NCI-H82 treated with DMSO at 0.1 percent for 48 hours (cell line): ENCODE data around the gene PRLR.
"Not testable (repeated sequence)": the region's sequence is repeated elsewhere in the genome, so short reads cannot be mapped to it uniquely, and the experiment has no call there.

Experiments used
- DNase-seq: peaks from one replicate; lab custom pipeline; 2025; ENCODE audit not compliant: unreplicated experiment; lab: John Stamatoyannopoulos, UW

The PRLR gene

DNA sequence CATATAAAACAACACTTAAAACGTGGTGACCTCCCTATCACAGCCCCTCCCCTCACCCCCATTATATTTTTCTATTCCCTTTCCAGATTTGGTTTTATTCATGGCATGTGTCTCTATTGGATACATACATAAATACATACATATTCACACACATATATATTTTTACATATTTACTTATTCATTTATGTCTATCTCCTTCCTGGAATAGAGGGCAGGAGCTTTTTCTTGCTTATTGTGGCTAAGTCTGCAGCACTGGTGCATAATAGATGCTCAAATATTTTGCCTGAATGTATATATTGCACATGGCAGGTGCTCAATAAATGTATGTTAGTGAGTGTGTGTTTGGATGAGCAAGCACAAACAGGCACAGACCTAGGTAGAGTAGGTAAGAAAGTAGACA, 185.0 kb downstream of the PRLR start:
- no peak for DNase-seq

DNA sequence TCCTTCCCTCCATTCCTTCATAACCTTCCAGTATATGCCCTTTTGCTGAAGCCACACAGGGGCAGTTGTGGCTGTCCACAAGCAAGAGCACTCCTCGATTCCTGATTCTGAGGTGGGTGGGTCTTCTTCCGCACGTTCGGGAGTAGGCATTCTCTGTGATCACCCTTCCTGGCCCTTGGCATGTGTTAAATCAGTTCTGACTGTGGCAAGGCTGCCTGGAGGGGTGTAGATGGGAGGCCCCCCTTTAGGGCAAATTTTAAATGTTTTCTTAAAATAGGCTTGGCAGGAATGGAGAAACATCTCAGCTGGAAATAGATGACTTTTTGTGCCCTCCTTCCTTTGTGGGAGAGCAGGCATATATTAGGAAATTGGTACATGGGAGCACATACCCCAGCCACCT, 185.6 kb downstream of the PRLR start:
- DNase-seq = no peak

DNA sequence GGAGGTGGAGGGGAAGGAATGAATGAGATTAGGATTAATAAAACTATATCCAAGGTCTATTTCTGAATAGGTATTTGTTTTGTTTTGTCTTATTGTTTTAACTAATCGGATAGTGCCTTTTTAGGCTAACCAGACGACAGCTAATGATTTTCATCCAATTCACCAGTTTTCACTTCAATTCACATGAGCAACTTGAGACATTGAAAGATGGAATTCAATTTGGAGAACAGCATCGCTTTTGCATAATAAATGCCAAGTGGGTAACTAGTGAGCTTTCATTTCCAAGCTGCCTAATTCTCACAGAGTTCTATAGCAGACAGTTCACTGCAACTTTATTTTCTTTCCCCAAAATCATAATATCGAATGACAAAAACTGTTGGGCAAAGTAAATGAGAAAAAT, 187.5 kb downstream of the PRLR start:
- no peak for DNase-seq

DNA sequence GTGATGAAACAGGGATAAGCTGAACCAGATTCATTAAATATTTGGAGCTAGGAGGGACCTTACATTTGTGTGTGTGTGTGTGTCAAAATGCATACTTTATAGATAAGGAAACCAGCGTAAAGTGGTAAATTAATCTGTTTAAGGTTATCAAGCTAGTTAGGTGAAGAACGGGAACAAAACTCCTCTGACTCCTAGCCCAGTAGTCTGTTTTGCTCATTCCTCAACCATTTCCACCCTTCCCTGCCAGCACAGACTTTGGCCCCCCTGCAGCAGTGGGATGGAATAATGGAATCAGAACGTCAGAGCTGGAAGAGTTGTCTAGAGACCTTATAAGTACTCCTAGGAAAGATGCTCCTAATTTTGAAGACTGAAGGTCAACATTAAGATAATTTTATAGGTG, 189.0 kb downstream of the PRLR start:
- DNase-seq = no peak

DNA sequence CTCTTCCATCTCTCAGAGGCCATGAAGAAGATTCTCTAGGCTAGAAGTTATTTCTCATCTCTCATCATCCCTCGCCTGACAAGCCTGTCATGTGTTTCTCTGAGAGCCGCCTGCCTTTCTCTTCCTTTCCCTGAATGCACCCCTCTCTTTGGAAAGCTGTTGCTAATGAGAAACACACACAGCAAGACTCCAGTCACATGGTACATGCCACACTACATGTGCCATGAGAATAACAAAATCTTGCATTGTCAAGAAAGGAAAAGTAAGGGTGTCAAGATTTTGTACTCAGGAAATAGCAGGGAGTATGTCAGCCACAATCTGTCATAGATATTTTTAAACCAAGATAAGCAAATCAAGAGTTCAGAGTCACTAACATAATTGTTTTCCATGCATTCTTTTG, 191.4 kb downstream of the PRLR start:
- no peak for DNase-seq

DNA sequence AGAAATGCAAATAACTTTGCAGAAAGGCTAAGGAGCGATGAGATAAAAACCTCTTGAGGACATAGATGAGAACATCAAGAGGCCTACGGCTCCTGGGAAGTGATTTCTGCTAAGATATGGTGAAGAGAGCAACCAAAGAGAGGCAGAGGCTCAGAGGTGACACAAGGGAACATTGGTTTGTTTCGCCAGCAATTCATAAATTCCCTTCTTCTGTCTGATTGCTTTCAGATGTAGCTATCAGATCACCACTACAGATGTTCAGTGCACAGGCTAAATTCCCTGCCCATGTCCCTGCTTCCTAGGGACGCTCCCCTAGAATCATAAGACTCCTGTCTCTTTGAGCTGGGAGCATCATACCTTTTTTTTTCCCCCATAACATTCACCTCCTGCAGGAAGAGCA, 193.8 kb downstream of the PRLR start:
- DNase-seq = no peak

DNA sequence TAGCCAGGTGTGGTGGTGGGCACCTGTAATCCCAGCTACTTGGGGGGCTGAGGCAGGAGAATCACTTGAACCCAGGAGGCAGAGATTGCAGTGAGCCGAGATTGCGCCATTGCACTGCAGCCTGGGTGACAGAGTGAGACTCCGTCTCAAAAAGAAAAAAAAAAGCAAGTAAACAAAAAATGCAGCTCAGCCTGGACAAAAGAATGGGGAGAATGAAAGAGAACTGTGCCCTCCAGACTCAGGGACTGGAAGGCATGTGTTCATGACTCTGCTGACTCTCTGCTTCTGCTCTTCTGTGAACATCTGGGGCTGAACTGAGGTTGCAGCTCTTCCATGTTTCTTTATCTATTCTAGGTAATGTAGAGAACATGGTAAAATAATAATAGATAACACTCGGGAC, 194.4 kb downstream of the PRLR start:
- DNase-seq = not testable (repeated sequence)

DNA sequence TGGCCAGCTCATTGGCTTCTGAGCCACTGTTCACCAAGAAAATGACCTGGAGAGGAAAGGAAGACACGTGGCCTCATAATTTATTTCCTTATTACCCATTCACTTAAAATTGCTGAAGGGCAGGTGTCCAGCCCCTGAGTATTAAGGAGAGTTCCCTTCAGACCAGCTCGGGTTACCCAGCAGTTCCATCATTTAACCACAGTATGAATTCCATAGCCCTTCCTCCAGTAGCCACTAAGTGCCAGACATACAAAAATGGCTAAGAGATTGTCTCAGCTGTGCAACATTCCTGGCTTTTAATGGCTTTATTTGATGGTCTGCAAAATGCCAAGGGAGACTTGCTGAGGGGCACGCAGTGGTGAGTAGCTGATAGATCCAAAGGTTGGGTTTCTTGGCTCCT, 195.0 kb downstream of the PRLR start:
- no peak for DNase-seq

DNA sequence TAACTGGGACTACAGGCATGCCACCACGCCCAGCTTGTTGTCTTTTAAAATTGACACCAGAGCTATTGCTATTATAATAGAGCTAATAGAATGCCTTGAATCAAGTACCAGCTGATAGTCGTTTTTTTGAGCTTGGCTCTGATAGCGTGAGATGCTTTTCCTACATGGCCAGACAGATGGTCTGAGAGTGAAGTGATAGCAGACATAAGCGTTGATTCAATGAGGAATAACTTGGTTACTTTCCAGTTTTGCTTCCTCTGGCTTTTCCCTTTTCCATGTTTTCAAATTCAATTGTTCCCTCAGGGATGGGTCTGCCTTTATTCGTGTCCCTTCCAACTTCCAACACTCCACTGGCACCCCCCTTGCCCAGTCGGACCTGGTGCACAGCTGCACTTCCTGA, 197.9 kb downstream of the PRLR start:
- no peak for DNase-seq

DNA sequence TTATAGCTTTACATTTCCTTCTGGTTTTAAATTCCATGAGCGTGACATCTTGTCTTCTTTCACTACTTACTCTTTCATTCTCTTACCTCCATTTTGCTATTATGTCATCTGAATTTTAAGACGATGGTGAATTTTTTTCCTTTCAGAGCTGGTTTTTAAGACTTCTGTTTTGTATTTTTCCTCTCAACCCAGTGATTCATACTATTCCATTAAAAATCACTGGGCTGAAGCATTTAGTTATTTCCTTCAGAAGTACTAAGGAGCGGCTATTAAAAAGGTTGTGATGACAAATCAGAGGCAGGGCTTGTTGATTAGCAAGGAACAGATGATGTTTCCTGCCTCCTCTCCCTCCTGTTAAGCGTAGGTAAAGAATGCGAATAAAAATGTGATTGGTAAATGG, 199.0 kb downstream of the PRLR start:
- no peak for DNase-seq

DNA sequence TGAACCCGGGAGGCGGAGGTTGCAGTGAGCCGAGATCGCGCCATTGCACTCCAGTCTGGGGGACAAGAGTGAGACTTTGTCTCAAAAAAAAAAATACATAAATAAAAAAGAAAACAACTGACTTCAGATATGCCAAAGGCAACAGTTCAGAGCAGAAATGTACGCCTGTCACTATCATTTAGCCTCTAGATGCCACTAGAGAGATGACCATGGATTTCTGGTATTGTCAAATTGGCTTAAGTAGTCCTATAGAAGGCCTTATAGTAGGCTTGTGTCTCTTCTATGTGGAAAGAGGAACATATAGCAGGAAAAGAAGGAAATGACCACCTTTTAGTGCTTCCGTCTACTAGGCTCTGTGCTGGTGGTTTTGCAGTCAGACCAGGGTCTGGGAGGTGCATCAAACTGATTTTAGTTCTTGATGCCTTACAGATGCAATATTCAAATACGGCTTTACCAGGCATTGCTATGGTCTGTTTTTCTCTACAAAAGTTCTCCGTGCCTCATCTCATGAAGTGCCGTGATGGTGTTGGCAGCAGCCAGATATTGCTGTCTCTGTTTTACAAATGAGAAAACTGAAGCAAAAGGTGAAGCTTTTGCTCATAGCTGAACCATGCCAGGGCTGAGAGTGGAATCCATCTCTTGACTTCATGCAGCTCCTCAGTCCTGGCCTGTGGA, 199.7 kb downstream of the PRLR start:
- no peak for DNase-seq

DNA sequence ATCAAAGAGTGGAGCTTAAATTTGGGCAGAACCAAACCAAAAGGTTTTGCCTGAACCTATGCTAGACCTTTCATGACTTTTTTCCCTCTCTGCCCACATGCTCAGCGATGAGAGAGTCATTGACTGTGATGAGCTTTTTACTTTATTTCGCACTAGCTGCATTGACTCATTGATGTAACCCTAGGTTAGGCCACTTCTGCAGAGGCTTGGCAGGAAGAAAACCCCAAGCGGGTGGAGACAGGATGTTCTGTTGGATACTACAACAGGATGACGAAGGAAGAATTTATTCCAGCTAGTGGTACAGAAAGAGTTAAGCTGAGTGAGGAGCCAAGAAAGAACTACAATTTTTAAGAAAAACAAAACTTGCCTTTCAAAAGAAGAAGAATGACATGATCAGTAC, 201.0 kb downstream of the PRLR start:
- no peak for DNase-seq

DNA sequence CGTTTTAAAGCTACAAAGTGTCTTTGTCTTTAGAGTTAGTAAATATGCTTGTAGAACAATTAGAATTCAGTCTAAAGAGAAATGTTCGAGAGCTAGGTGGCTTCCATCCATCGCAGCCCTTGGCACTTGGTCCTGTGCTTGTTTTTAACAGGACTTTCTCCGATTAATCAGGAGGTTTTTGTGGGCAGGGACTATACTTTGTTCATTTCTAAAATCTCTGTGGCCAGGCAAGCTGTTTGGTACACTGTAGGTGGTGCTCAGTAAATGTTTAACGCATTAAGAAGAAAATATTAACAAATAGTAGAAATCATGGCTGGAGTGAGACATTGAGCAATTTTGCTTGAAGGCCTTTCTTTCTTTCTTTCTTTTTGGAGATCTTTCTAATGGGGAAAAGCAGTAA, 203.3 kb downstream of the PRLR start:
- DNase-seq = no peak

DNA sequence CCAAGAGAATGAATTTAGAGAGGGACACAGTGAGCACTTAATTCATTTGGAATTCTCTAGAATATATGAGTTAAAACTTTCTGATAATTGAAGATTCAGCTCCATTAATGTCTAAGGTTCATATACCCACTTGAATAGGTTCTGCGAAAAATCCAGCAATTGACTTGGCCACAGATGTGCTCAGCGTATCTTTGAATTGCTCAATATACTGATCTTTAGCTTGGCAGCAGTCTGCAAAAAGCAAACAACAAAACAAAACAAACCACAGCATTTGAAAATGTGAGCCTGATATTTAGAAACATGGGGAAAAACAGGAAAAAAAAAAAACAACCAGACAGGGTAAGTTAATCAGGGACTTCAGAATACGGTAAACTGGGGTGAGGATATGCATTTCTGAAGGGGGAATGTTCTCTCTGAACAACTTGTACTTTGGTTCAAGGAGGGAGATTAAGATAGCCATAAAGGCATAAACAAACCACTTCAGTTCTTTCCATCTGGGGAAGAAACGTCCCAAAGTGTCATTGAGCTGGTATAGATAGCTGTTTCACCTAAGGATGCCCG, 203.9 kb downstream of the PRLR start:
- no peak for DNase-seq

DNA sequence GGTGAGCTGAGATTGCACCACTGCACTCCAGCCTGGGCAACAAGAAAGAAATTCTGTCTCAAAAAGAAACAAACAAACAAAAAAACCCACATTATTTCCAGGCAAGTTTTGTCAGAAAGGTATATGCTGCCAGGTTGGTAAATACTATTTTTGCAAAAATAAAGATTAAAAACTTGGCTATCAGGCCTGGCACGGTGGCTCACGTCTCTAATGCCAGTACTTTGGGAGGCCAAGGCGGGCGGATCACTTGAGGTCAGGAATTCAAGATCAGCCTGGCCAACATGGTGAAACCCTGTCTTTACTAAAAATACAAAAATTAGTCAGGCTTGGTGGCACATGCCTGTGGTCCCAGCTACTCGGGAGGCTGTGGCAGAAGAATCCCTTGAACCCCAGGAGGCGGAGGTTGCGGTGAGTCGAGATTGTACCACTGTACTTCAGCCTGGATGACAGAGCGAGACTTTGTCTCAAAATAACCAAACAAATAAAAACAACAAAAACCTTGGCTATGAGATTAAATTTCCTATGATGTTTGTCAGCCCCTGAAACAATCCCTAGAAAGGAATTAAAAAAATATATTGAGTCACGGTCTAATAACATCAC, 205.3 kb downstream of the PRLR start:
- DNase-seq = no peak

DNA sequence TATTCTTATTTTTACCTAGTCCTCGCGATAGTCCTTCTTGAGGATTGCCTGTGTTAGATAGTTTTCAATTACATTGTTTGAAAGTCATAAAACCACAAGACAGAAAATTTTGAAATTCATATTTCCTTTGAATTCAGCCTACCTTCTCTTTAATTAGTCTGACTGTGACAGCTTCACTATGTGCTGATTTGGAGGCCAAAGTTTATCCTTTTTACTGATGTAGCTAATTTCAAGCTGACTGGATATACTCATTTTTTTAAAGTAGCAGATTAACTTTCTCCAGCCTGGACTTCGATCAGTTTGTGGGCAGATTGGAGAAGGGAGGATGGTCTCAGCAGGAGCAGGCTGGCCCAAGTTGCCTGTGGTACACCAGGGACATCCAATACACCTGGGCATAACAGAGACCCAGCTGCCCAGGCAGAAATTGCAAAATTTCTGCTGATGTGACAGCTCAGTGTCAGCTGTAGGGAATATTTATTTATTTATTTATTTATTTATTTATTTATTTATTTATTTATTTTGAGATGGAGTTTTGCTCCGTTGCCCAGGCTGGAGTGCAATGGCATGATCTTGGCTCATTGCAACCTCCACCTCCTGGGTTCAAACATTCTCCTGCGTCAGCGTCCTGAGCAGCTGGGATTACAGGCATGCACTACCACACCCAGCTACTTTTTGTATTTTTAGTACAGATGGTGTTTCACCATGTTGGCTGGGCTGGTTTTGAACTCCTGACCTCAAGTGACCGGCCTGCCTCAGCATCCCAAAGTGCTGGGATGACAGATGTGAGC, 206.7 kb downstream of the PRLR start:
- DNase-seq = no peak

DNA sequence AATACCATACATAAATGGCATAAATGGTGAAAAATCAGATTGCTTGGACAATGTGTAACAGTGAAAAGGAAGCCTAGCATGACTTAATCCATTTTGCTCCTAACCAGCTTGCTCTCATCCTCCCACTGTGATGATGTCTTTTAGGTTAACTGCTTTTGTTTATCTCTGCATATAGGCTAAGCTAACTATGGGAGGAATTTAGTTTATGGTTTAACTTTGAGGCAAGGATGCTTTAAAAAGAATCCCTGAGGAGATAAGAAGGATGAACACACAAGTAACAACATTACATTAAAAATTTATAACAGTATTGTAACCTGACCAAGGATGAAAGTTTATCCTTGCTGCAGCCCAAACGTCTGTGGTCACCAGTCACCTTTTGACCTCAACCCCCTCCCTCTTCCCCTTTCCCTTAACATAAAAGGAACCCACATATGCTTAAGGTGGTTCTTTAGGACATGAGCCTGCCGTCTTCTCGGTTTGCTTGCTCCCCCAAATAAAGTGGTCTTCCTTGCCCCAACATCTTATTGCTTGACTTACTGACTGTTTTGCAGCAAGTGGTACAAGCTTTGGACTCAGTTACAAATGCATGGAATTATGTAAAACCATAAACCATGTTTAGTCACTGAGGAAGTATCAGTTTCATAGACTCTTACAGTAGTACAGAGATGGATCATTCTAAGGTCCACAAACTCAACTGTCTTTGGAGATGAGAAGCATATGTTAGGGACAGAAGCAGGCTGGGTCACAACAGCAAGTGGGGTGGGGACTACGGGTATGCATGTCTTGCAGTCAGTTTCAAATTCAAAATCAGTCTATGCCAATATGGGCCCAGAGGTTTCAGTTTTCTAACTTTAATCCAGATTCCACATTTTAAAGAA, 213.9 kb downstream of the PRLR start:
- no peak for DNase-seq

DNA sequence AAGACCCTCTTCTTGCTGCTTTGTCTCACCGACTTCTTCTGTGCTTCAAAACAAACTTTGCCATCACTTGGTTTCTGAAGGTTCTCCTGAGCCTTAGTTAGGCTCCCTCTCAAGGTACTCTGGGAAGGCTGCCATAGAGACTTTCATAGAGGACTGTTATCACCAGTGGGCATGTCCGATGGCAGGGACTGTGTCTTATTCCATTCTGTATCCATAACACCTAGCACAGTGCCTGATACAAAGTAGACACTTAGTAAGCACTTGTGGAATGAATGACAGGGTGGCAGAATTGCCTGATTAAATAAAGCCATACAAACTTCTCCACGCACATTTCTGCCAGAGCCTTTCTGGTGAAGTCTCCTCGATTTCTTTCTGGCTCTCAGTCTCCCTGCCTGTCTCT, 215.2 kb downstream of the PRLR start:
- no peak for DNase-seq

DNA sequence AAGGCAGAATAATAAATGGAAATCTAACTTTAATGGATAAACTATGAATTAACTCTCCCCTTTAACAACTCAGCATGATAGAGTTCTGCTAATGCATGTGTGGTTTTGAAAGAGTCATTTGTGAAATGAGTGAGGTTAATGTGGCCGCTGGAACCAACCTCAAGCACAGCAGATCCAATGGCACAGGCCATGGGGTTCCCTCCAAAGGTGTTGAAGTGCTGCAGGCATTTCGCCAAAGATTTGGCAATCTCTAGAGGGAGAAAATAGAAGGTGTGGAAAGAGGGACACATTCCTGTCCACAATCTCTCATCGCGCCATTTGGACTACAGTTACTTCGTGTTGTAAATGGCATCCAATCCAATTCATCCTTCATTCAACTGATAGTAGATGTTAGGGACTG, 217.5 kb downstream of the PRLR start:
- DNase-seq = no peak

DNA sequence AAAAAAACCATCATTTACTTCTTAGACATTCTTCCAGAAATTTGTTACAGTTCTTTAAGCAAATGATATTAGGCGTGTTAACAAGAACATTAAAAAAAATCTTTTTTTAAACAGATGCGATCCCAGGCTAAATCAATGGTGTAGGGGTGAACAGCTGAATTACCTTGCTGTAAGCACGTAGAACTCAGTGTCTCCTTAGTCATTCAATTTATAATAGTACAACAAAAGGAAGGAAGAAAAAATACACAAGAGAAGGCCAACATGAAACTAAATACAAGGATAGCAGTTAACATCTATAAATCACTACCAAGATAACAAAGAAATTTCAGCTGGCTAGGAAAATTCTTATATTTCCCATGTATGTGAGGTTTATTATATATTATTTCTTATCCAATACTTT, 217.9 kb downstream of the PRLR start:
- DNase-seq = no peak

DNA sequence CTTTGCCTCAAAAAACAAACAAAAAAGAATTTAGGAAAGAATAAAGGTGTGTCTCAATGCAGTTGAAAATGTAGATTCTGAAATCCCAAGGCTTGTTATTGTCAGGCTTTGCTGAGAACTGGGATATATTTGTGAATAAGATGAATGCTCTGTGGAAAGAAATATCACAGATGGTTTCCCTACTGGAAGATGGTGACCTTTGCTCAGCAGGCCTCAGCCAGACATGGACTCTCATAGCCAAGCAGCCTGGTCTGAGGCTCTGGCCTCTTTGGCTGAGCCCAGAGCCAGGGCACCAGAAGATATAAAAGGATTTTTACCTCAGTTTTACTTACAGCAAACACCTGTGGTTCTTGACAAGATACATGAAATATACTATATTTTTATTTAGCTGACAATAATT, 219.6 kb downstream of the PRLR start:
- DNase-seq = no peak
